Ammon's horn (tissue), 1 donor: ENCODE data around the gene SPATS2L.

ENCODE experiments used
- DNase-seq: peaks from one replicate; pipeline ENCODE4 v3.0.0-alpha.2; 2016; ENCODE audit warnings: low spot score

The SPATS2L gene

GRCh38 chr2:200415455-200415854 is 109.0 kb downstream of the SPATS2L start:
- DNase-seq = no peak

GRCh38 chr2:200416878-200417277 is 110.4 kb downstream of the SPATS2L start:
- DNase-seq = no peak

DNA sequence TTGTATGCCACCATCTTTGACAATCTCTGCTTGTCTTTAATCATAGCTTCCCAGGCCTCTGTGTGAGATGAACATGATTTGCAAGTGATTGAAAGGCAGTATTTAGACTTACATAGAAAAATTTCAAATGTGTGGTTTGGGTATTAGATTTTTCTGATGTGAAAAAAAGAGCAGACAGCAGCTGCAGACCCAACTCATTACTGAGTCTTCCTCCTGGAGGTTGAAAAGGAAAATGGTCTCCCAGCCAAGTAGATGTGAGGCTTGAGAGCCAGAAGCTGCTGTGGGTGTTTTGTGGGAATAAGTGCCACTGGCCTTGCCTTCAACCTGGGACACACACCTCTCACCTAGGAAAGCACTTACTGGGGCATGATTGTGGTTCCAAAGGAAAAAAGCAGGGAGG is 110.9 kb downstream of the SPATS2L start:
- no peak for DNase-seq

DNA sequence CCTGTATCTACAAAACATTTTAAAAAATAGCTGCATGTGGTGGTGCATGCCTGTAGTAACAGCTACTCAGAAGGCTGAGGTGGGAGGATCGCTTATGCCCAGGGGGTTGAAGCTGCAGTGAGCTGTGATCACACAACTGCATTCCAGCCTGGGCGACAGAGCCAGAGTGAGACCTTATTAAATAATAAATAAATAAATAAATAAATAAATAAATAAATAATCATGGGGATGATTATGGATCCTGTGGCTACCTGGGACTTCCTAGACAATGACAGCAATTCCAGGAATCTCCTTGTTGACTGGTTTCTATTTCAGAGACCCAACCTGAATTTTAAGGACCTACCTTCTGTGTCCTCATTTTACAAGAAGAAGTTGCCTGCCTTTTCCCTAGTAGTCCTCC is 111.9 kb downstream of the SPATS2L start:
- DNase-seq = no peak

DNA sequence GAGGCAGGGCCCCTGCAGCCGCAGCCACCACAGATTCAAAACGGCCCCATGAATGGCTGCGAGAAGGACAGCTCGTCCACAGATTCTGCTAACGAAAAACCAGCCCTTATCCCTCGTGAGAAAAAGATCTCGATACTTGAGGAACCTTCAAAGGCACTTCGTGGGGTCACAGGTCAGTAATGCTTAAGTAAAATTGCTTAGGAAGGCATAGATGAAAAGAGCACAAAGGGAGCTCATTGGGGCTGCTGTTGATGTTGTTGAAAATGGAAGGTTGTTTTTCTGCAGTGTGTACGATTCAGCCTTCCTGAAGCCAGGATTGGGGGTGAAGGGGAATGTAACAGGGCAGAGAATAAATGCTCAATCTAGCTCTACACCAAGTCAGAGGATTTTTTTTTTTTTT is 112.8 kb downstream of the SPATS2L start:
- DNase-seq = no peak

GRCh38 chr2:200421270-200421669 is 114.8 kb downstream of the SPATS2L start:
- DNase-seq = no peak

GRCh38 chr2:200422071-200422470 is 115.6 kb downstream of the SPATS2L start:
- DNase-seq = no peak

DNA sequence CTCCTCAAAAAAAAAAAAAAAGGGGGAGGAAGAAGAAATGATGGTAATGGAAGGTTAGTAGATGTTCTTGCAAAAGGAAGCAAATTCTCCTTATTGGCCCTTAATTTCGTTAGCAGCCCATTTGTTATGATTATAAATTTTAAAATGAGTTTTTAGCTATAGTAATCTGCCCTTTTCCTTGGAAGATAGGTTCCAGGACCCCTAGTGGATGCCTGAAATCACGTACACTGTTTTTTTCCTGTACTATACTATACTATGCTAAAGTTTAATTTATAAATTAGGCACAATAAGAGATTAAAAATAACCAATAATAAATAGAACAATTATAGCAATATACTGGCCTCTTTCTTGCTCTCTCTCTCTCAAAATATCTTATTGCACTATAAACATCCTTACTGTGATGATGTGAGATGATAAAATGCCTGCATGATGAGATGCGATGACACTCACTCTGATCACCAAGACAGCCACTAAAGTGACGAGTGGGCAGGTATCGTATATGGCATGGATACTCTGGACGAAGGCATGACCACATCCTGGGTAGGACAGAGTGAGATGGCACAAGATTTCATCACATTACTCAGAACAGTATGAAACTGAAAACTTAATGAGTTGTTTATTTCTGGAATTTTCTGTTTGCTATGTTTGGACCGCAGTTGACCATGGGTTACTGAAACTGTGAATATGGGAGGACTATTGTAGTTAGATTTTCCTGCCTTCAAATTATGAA is 116.2 kb downstream of the SPATS2L start:
- no peak for DNase-seq

DNA sequence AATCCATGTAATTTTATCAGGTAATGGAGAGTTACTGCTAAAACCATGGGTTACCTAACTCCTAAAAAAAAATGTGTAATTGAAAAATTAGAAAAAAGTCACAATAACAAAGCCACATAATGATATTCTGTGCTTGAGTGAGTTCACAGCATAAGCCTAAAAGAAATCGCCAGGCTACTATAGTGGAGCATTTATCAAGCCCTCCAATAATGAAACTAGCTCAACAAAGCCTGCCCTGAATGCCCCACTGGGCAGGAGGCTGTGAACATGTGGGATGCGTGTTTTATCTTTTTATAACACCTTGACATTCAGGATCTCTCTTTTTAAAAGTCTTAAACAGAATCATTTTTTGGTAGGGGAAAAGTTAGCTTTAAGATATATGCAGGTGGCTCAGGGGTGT is 117.0 kb downstream of the SPATS2L start:
- DNase-seq = no peak

DNA sequence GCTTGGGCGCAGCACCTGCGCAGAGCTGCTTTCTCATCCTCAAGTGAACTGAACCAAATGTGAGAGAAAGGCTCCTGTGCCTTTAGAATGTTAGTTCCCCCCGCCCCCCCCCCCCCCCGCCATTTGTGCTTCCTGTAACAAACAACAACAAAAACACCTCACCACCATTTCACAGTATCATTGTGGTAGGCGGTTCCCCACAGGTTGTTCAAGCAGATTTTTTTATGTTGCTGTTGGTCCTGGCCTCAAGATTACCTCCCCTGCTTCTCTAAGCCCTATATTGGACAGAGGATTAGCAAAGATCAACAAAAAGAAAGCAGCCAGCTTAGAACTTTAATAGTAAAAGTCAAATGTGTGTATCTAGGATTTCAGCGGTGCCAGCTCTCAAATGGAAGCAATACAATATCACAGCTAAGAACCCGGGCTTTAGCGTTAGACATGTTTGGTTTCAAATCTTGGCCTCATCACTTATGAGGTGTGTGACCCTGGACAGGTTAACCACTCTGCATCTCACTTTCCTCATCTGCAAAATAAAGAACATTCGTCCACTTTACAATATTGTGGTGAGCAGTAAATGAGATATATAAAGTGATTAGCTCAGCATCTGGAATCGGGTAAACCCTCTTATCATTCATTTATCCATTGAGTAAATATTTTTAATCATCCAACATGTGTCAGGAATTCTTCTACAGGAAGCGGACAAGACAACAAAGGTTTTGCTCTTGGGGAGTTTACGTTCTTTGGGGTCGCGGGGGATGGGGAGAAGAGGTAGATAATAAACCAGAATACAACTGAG is 118.7 kb downstream of the SPATS2L start:
- no peak for DNase-seq

DNA sequence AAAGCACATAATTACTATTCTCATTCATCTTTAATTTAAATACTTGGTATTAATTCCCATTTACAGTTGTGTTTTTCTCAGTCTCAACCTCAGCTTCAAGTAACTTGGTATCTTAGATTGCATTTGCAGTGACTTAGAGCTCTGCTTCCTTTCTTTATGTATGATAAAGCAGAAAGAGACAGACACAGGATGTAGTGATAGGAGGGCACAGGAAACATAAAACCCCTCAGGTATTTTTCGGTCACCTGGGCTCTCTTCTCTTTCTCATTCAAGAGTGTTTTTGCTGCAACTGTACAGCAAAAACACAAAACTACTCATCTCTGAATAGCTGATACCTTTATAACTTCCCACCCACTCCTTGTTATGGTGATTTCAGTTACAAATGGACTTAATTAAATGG is 120.3 kb downstream of the SPATS2L start:
- DNase-seq = no peak

DNA sequence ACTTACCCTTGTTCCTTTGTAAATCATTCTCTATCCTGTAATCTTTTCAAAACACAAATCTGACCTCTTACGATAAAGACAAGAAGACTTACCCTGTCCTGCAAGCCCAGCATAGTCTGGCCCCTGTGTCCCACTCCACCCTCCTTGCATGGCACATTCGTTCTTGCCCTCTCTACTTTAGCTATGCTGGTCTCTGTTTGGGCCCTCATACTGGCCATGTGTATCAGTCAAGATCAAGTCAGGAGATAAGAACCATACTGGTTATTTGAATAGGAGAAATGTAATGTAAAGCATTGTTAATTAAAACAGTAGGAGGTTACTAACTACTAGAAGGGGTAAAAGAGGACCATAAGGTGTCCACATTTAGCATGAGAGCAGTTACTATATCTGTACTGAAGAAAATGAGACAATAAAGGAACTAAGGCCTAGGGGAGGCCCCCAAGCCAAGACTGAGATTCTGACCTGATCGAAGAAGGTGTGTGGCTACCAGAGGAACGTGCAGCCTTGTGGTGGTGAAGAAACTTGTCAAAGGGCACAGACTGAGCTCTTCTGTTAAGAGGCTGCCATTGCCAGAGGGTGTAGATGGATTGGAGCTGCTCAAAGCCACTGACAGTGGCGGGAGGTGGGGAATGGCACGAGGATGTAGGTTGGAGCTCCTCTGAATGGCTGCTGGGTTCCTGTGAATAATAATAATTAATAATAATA is 122.6 kb downstream of the SPATS2L start:
- DNase-seq = no peak

GRCh38 chr2:200430017-200430416 is 123.5 kb downstream of the SPATS2L start:
- DNase-seq = no peak

- no peak for DNase-seq
These were observed 125.7 kb downstream of the SPATS2L start for GRCh38 chr2:200431996-200432705.

GRCh38 chr2:200435379-200435778 is 128.9 kb downstream of the SPATS2L start:
- no peak for DNase-seq

DNA sequence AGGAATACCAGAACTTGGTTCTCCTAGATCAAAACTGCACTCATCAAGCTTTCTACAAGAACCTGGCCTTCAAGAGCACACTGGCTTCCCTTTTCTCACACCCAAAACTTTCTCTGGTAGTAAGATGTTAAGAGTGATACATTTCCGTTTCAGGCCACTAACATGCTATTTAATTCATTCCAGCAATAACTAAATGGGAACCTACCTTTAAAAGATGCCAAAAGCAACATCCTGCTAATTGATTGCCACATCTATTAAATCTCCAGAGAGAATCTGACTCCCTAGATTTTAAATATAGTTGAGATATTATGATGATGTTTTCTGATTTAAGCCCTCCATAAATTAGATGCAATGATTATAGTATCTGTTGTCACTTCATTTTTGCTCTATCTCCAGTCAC is 131.8 kb downstream of the SPATS2L start:
- DNase-seq = no peak

GRCh38 chr2:200438846-200439245 is 132.4 kb downstream of the SPATS2L start:
- DNase-seq = no peak

DNA sequence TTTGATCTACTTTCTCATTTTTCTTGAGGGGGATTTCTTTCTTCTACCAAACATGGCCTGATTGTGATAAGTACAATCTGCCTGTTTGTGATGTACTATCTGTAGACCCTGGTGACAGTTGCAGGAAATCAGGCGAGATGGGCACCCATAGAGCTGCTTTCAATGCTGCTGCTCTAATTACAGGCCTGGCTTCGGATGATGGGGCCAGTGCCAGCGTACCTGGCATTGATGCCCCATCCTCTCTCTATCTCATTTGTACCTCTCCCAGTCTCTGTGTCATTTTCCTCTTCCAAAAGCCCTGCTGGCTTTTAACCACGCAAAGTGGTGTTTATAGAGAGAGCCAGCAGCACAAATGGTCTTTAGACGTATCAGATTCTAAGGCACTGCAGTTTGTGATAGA is 133.5 kb downstream of the SPATS2L start:
- DNase-seq = no peak

- no peak for DNase-seq
These were observed 136.0 kb downstream of the SPATS2L start for GRCh38 chr2:200442471-200442870.

GRCh38 chr2:200443376-200443775 is 136.9 kb downstream of the SPATS2L start:
- DNase-seq = no peak

GRCh38 chr2:200443916-200444315 is 137.4 kb downstream of the SPATS2L start:
- no peak for DNase-seq

DNA sequence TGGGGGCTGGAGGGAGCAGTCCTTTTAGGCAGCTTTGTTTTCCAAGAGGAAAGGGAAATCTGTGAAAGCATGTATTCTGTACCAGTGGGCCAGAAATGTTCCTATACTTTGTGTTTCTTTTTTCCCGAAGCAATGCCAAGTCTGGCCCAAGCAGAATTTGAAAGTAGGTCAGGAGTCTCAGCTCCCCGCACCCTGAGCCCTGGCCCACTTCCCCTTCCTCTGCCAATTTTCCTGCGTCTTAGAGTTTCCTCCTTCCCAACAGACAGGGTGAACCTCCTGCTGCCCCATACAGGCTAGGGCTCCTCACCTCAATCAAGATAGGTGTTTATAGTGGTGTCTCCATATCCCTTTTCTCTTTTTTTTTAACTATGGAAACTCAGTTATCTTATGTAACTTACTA is 138.0 kb downstream of the SPATS2L start:
- DNase-seq = no peak
